HepG2 (cell line): Measurements from ENCODE around the gene GAS2L1. TPM values are rescaled to one million over a fixed set of nuclear protein-coding genes. Genes with fewer than 3 reads are reported as not detected.
A peak's percentile ranks its signal among the peaks of the same experiment; 100 is the strongest.

Experiments used
- ARID4A ChIP-seq: sonication (generic); formaldehyde crosslinking; IDR thresholded peaks from 2 replicates; pipeline ENCODE4 v1.5.0; 2020; ENCODE audit warnings: mild to moderate bottlenecking, missing genetic modification reagents, borderline replicate concordance
- ELF3 ChIP-seq: IDR thresholded peaks from 2 replicates; pipeline ENCODE4 v1.6.1; 2016; ENCODE audit warnings: missing genetic modification reagents, missing compliant biosample characterization
- HINFP ChIP-seq: sonication (generic); formaldehyde crosslinking; IDR thresholded peaks from 2 replicates; pipeline ENCODE4 v1.4.0; 2020; ENCODE audit warnings: low read depth, mild to moderate bottlenecking, missing genetic modification reagents
- HOXA9 ChIP-seq: sonication (generic); formaldehyde crosslinking; IDR thresholded peaks from 2 replicates; pipeline ENCODE4 v1.8.1; 2022; ENCODE audit warnings: missing genetic modification reagents, mild to moderate bottlenecking, moderate library complexity, borderline replicate concordance
- MIER2 ChIP-seq: IDR thresholded peaks from 2 replicates; pipeline ENCODE4 v1.6.1; 2016; ENCODE audit warnings: missing biosample characterization, missing genetic modification reagents
- MYNN ChIP-seq: sonication (generic); formaldehyde crosslinking; IDR thresholded peaks from 2 replicates; pipeline ENCODE4 v1.4.0; 2020; ENCODE audit warnings: mild to moderate bottlenecking, low read depth, missing genetic modification reagents
- PAWR ChIP-seq: sonication (generic); formaldehyde crosslinking; IDR thresholded peaks from 2 replicates; pipeline ENCODE4 v1.4.0; 2020; ENCODE audit warnings: missing genetic modification reagents, mild to moderate bottlenecking, borderline replicate concordance
- PITX1 ChIP-seq: sonication (generic); formaldehyde crosslinking; IDR thresholded peaks from 2 replicates; pipeline ENCODE4 v1.5.1; 2020; ENCODE audit warnings: mild to moderate bottlenecking, missing genetic modification reagents
- PLSCR1 ChIP-seq: sonication (generic); formaldehyde crosslinking; IDR thresholded peaks from 2 replicates; pipeline ENCODE4 v1.5.0; 2020; ENCODE audit warnings: missing genetic modification reagents, mild to moderate bottlenecking, borderline replicate concordance
- REL ChIP-seq: sonication (generic); formaldehyde crosslinking; conservative IDR thresholded peaks from 2 replicates; pipeline ENCODE4 v1.8.0; 2022; ENCODE audit warnings: mild to moderate bottlenecking, missing genetic modification reagents, moderate library complexity
- SMYD3 ChIP-seq: sonication (generic); formaldehyde crosslinking; IDR thresholded peaks from 2 replicates; pipeline ENCODE4 v1.8.1; 2023; ENCODE audit warnings: mild to moderate bottlenecking, missing genetic modification reagents
- UBTF ChIP-seq: sonication (generic); formaldehyde crosslinking; IDR thresholded peaks from 2 replicates; pipeline ENCODE4 v1.4.0; 2020; ENCODE audit warnings: mild to moderate bottlenecking, missing genetic modification reagents
- ZBTB1 ChIP-seq: sonication (generic); formaldehyde crosslinking; IDR thresholded peaks from 2 replicates; pipeline ENCODE4 v1.4.0; 2020; ENCODE audit warnings: missing genetic modification reagents, borderline replicate concordance
- ZNF235 ChIP-seq: sonication (generic); formaldehyde crosslinking; IDR thresholded peaks from 2 replicates; pipeline ENCODE4 v1.8.1; 2023; ENCODE audit warnings: mild to moderate bottlenecking, missing genetic modification reagents, borderline replicate concordance
- ZNF263 ChIP-seq: sonication (generic); formaldehyde crosslinking; IDR thresholded peaks from 2 replicates; pipeline ENCODE4 v1.4.0; 2020; ENCODE audit warnings: missing genetic modification reagents
- ZNF275 ChIP-seq: sonication (generic); formaldehyde crosslinking; IDR thresholded peaks from 2 replicates; pipeline ENCODE4 v1.8.0; 2022; ENCODE audit warnings: missing genetic modification reagents, mild to moderate bottlenecking, inconsistent platforms, borderline replicate concordance
- ZNF597 ChIP-seq: sonication (generic); formaldehyde crosslinking; IDR thresholded peaks from 2 replicates; pipeline ENCODE4 v1.5.0; 2020; ENCODE audit warnings: missing genetic modification reagents
- polyA plus RNA-seq, 8 experiments: library from polyadenylated mRNA; depleted of rRNA in 3 of 8; stranded (reverse) in 7 of 8; unstranded in 1 of 8; fragments of >200 nt; fragmentation: Illumina TruSeq in 4 of 8; extraction: Trizol in 4 of 8; gene quantifications; 2 replicates each; pipeline versions ENCODE4 v1.2.1 to v1.2.3, GENCODE V29; 2011 to 2016; ENCODE audit warnings: low read depth in 4 of 8, missing spikeins in 1 of 8, mixed read lengths in 1 of 8; ENCODE audit not compliant: insufficient read depth in 1 of 8
- total RNA-seq, 5 experiments: library from RNA; depleted of rRNA; stranded (reverse); fragments of >200 nt; fragmentation: Illumina TruSeq; extraction: Trizol; gene quantifications; 2 replicates each; pipeline ENCODE4 v1.2.3, GENCODE V29; 2016; ENCODE audit warnings: low read depth in 1 of 5

GAS2L1 gene
- total and polyA plus RNA-seq, 2 of the 13 experiments (the other 11 are each of a cell fraction or from before 2014, with no cell fraction given): 1.8 to 3.3 TPM

GRCh38 chr22:29306175-29306834 lies at the start of gene GAS2L1 (continued):
- TF ChIP-seq PLSCR1 (CRISPR knock-in tag) (no peak), ELF3 (CRISPR knock-in tag) (0 out of 2 replicates have a peak, but pooled peaks have one; percentile 22), UBTF (peak; percentile 68), ZNF275 (CRISPR knock-in tag) (no peak), PITX1 (CRISPR knock-in tag) (0 out of 2 replicates have a peak, but pooled peaks have one; percentile 39), MYNN (CRISPR knock-in tag) (no peak), ARID4A (peak; percentile 63), ZNF597 (CRISPR knock-in tag) (no peak), MIER2 (0 out of 2 replicates have a peak, but pooled peaks have one; percentile 15), ZBTB1 (no peak), ZNF263 (0 out of 2 replicates have a peak, but pooled peaks have one; percentile 35), PAWR (no peak), HINFP (CRISPR knock-in tag) (0 out of 2 replicates have a peak, but pooled peaks have one; percentile 56), REL (no peak), SMYD3 (no peak), ZNF235 (peak; percentile 65; the same call in 1 of the 2 replicates), HOXA9 (CRISPR knock-in tag) (no peak)
